T-helper 1 cell treated with Interleukin-12 subunit alpha and Interleukin-12 subunit beta and Interleukin-4 antibody, amounts not matched to agents 30 μg/mL and 1 μg/mL, for 36 hours (primary cell): ENCODE data around the gene NAT16.
A peak's percentile ranks its signal among the peaks of the same experiment; 100 is the strongest.
"Not testable (repeated sequence)": the region's sequence is repeated elsewhere in the genome, so short reads cannot be mapped to it uniquely, and the experiment has no call there.

Experiments
- H3K27ac Mint-ChIP-seq: one replicate; pipeline ENCODE4 v1.8.0; 2021; ENCODE audit warnings: mild to moderate bottlenecking, mixed read lengths
- H3K27me3 Mint-ChIP-seq: one replicate; pipeline ENCODE4 v1.8.0; 2021; ENCODE audit warnings: low read depth, mixed read lengths
- H3K36me3 Mint-ChIP-seq: one replicate; pipeline ENCODE4 v1.8.0; 2021; ENCODE audit warnings: low read depth, mixed read lengths
- H3K4me1 Mint-ChIP-seq: one replicate; pipeline ENCODE4 v1.8.0; 2021; ENCODE audit warnings: low read depth, mixed read lengths
- H3K4me3 Mint-ChIP-seq: one replicate; pipeline ENCODE4 v1.8.0; 2021; ENCODE audit warnings: mild to moderate bottlenecking, moderate library complexity, mixed read lengths
- H3K9me3 Mint-ChIP-seq: one replicate; pipeline ENCODE4 v1.8.0; 2021; ENCODE audit warnings: mixed read lengths

NAT16 gene

DNA sequence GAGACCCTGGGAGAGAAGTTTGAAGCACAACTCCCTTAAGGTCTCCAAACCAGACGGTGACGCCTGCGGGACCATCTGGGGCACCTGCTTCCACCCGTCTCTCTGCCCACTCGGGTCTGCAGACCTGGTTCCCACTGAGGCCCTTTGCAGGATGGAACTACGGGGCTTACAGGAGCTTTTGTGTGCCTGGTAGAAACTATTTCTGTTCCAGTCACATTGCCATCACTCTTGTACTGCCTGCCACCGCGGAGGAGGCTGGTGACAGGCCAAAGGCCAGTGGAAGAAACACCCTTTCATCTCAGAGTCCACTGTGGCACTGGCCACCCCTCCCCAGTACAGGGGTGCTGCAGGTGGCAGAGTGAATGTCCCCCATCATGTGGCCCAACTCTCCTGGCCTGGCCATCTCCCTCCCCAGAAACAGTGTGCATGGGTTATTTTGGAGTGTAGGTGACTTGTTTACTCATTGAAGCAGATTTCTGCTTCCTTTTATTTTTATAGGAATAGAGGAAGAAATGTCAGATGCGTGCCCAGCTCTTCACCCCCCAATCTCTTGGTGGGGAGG is 42.4 kb downstream of the NAT16 start:
- Mint-ChIP-seq H3K27me3 (peaks cover 47% of the 10 kb centered on the region), H3K4me1 (peaks cover 20% of the 10 kb centered on the region), H3K4me3 (peak overlapping the region; percentile 10), H3K9me3 (no peaks in the 10 kb centered on the region), H3K36me3 (no peaks in the 10 kb centered on the region), H3K27ac (no peak overlapping the region)

DNA sequence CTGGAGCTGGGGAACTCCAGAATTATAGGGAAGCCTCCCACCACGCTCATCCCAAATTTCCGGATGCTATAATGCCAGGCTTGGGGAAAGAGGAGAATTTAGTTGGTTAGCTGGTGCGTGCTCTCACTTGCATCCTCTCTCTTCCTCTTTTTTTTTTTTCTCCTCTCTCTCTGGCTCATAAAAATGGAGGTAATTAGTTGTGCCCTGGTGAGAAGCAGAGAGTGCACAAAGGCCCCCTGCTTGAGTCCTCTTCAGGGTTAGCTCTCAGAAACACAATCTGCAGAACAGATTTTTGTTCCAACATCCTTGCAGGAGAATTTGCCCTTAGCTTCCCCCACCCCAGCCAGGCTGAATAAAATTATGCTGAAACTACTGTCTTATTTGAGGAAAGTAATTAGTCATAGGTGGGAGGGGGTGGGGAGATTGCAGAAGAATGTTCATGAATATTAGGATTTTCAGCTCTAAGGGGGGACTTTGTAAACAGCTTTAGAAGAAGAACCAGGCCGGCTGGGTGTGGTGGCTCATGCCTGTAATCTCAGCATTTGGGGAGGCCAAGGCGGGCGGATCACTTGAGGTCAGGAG is 45.6 kb downstream of the NAT16 start:
- H3K27ac Mint-ChIP-seq: no peak overlapping the region
- H3K27me3 Mint-ChIP-seq: peaks cover 63% of the 10 kb centered on the region
- H3K4me3 Mint-ChIP-seq: no peak overlapping the region
- no peaks in the 10 kb centered on the region for H3K9me3 Mint-ChIP-seq
- no peaks in the 10 kb centered on the region for H3K36me3 Mint-ChIP-seq
- peaks cover 17% of the 10 kb centered on the region for H3K4me1 Mint-ChIP-seq

GRCh38 chr7:101133621-101134398 is 46.3 kb downstream of the NAT16 start:
- Mint-ChIP-seq H3K9me3 (no peaks in the 10 kb centered on the region), H3K36me3 (no peaks in the 10 kb centered on the region), H3K4me1 (peaks cover 17% of the 10 kb centered on the region), H3K4me3 (no peak overlapping the region), H3K27me3 (peaks cover 67% of the 10 kb centered on the region), H3K27ac (no peak overlapping the region)

DNA sequence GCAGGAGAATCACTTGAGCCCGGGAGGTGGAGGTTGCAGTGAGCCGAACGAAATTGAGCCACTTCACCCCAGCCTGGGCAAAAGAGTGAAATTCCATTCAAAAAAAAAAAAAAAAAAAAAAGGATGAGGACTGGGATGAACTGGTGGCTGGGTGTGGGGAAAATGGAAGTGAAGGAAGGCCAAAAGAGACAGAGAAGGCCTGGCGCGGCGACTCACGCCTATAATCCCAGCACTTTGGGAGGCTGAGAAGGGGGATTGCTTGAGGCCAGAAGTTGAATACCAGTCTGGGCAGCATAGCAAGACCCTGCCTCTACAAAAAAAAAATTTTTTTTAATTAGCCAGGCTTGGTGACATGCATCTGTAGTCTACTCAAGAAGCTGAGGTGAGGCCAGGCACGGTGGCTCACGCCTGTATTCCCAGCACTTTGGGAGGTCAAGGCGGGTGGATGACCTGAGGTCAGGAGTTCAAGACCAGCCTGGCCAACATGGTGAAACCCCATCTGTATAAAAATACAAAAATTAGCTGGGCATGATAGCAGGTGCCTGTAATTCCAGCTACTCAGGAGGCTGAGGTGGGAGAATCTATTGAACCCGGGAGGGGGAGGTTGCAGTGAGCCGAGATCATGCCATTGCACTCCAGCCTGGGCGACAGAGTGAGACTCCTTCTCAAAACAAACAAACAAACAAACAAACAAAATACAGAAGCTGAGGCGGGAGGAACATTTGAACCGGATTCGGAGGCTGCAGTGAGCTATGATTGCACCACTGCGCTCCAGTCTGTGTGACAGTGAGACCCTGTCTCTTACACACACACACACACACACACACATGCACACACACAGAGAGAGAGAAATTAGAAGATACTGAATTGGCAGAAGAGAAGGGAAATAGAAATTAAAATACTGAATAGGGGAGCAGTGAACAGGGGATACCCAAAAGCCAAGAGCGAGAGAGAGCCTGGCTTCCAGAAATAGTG is 47.2 kb downstream of the NAT16 start:
- not testable (repeated sequence) for H3K36me3 Mint-ChIP-seq, H3K4me3 Mint-ChIP-seq, H3K9me3 Mint-ChIP-seq, H3K27ac Mint-ChIP-seq
- Mint-ChIP-seq H3K27me3 (peaks cover 67% of the 10 kb centered on the region), H3K4me1 (peaks cover 11% of the 10 kb centered on the region)

- Mint-ChIP-seq H3K4me1 (peaks cover 25% of the 10 kb centered on the region), H3K27me3 (peaks cover 62% of the 10 kb centered on the region), H3K9me3 (no peaks in the 10 kb centered on the region), H3K36me3 (no peaks in the 10 kb centered on the region), H3K27ac (no peak overlapping the region), H3K4me3 (no peak overlapping the region)
Observed at GRCh38 chr7:101129603-101130117, 50.4 kb downstream of the NAT16 start.

GRCh38 chr7:101128040-101128834 is 51.9 kb downstream of the NAT16 start:
- Mint-ChIP-seq H3K9me3 (no peaks in the 10 kb centered on the region), H3K4me3 (no peak overlapping the region), H3K36me3 (no peaks in the 10 kb centered on the region), H3K27me3 (peaks cover 59% of the 10 kb centered on the region), H3K4me1 (peaks cover 26% of the 10 kb centered on the region), H3K27ac (peak overlapping the region; percentile 43)

DNA sequence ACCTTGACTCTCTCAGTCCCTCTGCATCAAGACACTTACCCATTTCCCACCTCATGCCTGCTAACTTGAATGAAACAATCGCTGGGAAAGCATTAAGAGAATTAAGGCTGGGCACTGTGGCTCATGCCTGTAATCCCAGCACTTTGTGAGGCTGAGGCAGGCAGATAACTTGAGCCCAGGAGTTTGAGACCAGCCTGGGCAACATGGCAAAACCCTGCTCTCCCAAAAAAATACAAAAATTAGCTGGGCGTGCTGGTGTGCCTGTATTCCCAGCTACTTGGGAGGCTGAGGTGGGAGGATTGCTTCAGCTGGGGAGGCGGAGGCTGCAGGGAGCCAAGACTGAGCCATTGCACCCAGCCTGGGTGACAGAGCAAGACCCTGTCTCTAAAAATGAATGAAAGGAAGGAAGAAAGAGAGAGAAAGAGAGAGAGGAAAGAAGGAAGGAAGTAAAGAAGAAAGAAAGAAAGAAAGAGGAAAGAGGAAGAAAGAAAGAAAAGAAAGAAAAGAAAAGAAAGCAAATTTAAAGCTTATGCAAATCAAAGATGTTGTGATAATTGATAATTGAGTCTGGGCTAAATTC is 52.5 kb downstream of the NAT16 start:
- H3K9me3 Mint-ChIP-seq: no peaks in the 10 kb centered on the region
- peaks cover 27% of the 10 kb centered on the region for H3K4me1 Mint-ChIP-seq
- no peaks in the 10 kb centered on the region for H3K36me3 Mint-ChIP-seq
- H3K4me3 Mint-ChIP-seq: peak overlapping the region; percentile 72
- H3K27ac Mint-ChIP-seq: no peak overlapping the region
- peaks cover 60% of the 10 kb centered on the region for H3K27me3 Mint-ChIP-seq

DNA sequence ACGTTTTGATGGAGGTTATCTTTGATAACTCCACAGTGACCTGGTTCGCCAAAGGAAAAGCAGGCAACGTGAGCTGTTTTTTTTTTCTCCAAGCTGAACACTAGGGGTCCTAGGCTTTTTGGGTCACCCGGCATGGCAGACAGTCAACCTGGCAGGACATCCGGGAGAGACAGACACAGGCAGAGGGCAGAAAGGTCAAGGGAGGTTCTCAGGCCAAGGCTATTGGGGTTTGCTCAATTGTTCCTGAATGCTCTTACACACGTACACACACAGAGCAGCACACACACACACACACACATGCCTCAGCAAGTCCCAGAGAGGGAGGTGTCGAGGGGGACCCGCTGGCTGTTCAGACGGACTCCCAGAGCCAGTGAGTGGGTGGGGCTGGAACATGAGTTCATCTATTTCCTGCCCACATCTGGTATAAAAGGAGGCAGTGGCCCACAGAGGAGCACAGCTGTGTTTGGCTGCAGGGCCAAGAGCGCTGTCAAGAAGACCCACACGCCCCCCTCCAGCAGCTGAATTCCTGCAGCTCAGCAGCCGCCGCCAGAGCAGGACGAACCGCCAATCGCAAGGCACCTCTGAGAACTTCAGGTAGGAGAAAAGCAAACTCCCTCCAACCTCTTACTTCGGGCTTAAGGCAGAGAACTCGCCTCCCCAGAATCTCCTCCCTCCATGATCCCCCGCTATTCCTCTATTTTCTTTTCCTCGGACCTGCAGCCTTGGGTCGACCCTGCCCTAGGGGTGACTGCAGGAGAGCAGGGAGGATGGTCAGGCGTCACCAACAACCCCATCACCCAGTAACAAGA is 53.2 kb downstream of the NAT16 start, which contains the start of gene SERPINE1:
Gene SERPINE1, plus strand, starts transcription at position 454 of the 809 bp plus-strand sequence. CDS start 1,290 bp downstream, outside the sequence.
- Mint-ChIP-seq H3K27ac (peak within 1 kb of the TSS; percentile 22), H3K4me3 (peak within 1 kb of the TSS; percentile 72), H3K36me3 (no peaks in the 10 kb centered on the region), H3K9me3 (no peaks in the 10 kb centered on the region), H3K4me1 (peaks cover 32% of the 10 kb centered on the region), H3K27me3 (peaks cover 61% of the 10 kb centered on the region)

GRCh38 chr7:101125989-101126650 is 54.0 kb downstream of the NAT16 start:
- no peak overlapping the region for H3K4me3 Mint-ChIP-seq
- peaks cover 59% of the 10 kb centered on the region for H3K27me3 Mint-ChIP-seq
- H3K4me1 Mint-ChIP-seq: peaks cover 33% of the 10 kb centered on the region
- no peaks in the 10 kb centered on the region for H3K9me3 Mint-ChIP-seq
- H3K27ac Mint-ChIP-seq: peak overlapping the region; percentile 17
- H3K36me3 Mint-ChIP-seq: no peaks in the 10 kb centered on the region

GRCh38 chr7:101124376-101125056 is 55.6 kb downstream of the NAT16 start:
- H3K9me3 Mint-ChIP-seq: no peaks in the 10 kb centered on the region
- H3K4me1 Mint-ChIP-seq: peaks cover 33% of the 10 kb centered on the region
- peak overlapping the region; percentile 59 for H3K27ac Mint-ChIP-seq
- peaks cover 56% of the 10 kb centered on the region for H3K27me3 Mint-ChIP-seq
- peak overlapping the region; percentile 48 for H3K4me3 Mint-ChIP-seq
- no peaks in the 10 kb centered on the region for H3K36me3 Mint-ChIP-seq

DNA sequence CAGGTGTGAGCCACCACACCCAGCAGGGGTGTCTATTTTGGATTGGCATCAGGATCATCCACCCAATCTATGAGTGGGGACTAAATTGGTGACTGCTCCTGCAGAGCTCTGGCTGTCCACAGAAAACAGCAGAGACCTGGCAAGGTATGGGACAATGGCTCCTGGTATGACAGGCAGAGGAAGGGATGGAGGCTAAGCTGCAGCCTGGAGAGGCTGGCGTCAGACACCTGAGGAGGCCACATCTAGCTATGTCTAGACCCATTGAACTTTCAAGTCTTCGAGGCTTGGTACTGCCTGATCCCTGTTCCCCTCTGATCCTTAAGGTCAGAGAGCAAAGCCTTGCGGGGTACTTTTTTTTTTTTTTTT is 56.4 kb downstream of the NAT16 start:
- peaks cover 57% of the 10 kb centered on the region for H3K27me3 Mint-ChIP-seq
- H3K36me3 Mint-ChIP-seq: no peaks in the 10 kb centered on the region
- H3K9me3 Mint-ChIP-seq: no peaks in the 10 kb centered on the region
- H3K27ac Mint-ChIP-seq: no peak overlapping the region
- peaks cover 33% of the 10 kb centered on the region for H3K4me1 Mint-ChIP-seq
- no peak overlapping the region for H3K4me3 Mint-ChIP-seq
